OCI-LY3 (cell line): ENCODE data around the gene GPR156.
"Not testable (repeated sequence)": the region's sequence is repeated elsewhere in the genome, so short reads cannot be mapped to it uniquely, and the experiment has no call there.

ENCODE experiments used
- H2AFZ ChIP-seq: fragments of 200-600, 300-600 bp; shearing (Covaris generic); 2 replicates; pipeline ENCODE4 v1.6.0; 2014; ENCODE audit warnings: antibody characterized with exemption, low read depth, low read length
- H3K27ac ChIP-seq: fragments of 200-600, 300-600 bp; sonication (generic); 2 replicates; pipeline ENCODE4 v1.5.1; 2014; ENCODE audit warnings: mild to moderate bottlenecking, low read length, moderate library complexity, mixed read lengths
- H3K27me3 ChIP-seq: fragments of 200-600, 300-600 bp; sonication (generic); 2 replicates; pipeline ENCODE4 v1.6.1; 2014; ENCODE audit warnings: low read depth, low read length, mixed read lengths
- H3K36me3 ChIP-seq: fragments of 200-600, 300-600 bp; sonication (generic); replicated peaks from 2 replicates; pipeline ENCODE3; 2014; ENCODE audit warnings: low read depth, low read length, mixed read lengths
- H3K4me1 ChIP-seq: fragments of 300-600, 200-600 bp; sonication (generic); 2 replicates; pipeline ENCODE4 v1.6.1; 2014; ENCODE audit warnings: low read length, mixed read lengths
- H3K4me2 ChIP-seq: fragments of 200-600, 300-600 bp; sonication (generic); 2 replicates; pipeline ENCODE4 v1.6.1; 2014; ENCODE audit warnings: low read length, mixed read lengths
- H3K4me3 ChIP-seq: fragments of 300-600, 200-600 bp; sonication (generic); 2 replicates; pipeline ENCODE4 v1.5.1; 2014; ENCODE audit warnings: antibody characterized with exemption, mild to moderate bottlenecking, low read length, moderate library complexity
- H3K79me2 ChIP-seq: fragments of 300-600, 200-600 bp; shearing (Covaris generic); 2 replicates; pipeline ENCODE4 v1.6.1; 2014; ENCODE audit warnings: mild to moderate bottlenecking, low read length, mixed read lengths
- H3K9ac ChIP-seq: fragments of 300-600, 200-600 bp; shearing (Covaris generic); 2 replicates; pipeline ENCODE4 v1.6.0; 2014; ENCODE audit warnings: mild to moderate bottlenecking, low read length, moderate library complexity
- H3K9me3 ChIP-seq: fragments of 200-600, 300-600 bp; shearing (Covaris generic); 2 replicates; pipeline ENCODE4 v1.6.1; 2014; ENCODE audit warnings: low read length, mixed read lengths; ENCODE audit not compliant: insufficient read depth
- H4K20me1 ChIP-seq: fragments of 200-600, 300-600 bp; sonication (generic); 2 replicates; pipeline ENCODE4 v1.6.1; 2016; ENCODE audit warnings: low read length, mixed read lengths; ENCODE audit not compliant: insufficient read depth
- CTCF ChIP-seq: fragments of 200-600, 300-600 bp; sonication (generic); IDR thresholded peaks from 2 replicates; pipeline ENCODE4 v1.5.1; 2014; ENCODE audit warnings: antibody characterized with exemption, low read length, low read depth
- EZH2phosphoT487 ChIP-seq: fragments of 200-600 bp; shearing (Covaris generic); IDR thresholded peaks from 2 replicates; pipeline ENCODE4 v1.6.1; 2018; ENCODE audit warnings: antibody characterized with exemption, mixed run types, low read depth

GPR156 gene

GRCh38 chr3:120324190-120324589 lies 39.2 kb upstream of the GPR156 start:
- Histone ChIP-seq H3K4me1 (no peaks in the 10 kb centered on the region), H3K9me3 (no peaks in the 10 kb centered on the region), H2AFZ (no peak overlapping the region), H3K9ac (no peak overlapping the region), H3K27ac (no peak overlapping the region), H3K4me2 (no peak overlapping the region), H3K36me3 (peaks cover 46% of the 10 kb centered on the region), H3K4me3 (no peak overlapping the region), H4K20me1 (no peaks in the 10 kb centered on the region), H3K79me2 (no peaks in the 10 kb centered on the region; the same call in 1 of the 2 replicates), H3K27me3 (no peaks in the 10 kb centered on the region)
- TF ChIP-seq EZH2phosphoT487 (no peak), CTCF (no peak)

- H3K9me3 ChIP-seq, H3K4me1 ChIP-seq, H3K9ac ChIP-seq, H3K27ac ChIP-seq, H3K4me3 ChIP-seq, H3K4me2 ChIP-seq, H3K79me2 ChIP-seq, H2AFZ ChIP-seq, H4K20me1 ChIP-seq, H3K27me3 ChIP-seq: not testable (repeated sequence)
- peaks cover 48% of the 10 kb centered on the region for H3K36me3 ChIP-seq
Observed at GRCh38 chr3:120323761-120324160, 38.7 kb upstream of the GPR156 start.

- Histone ChIP-seq H3K9me3 (no peaks in the 10 kb centered on the region), H4K20me1 (no peaks in the 10 kb centered on the region), H3K27ac (no peak overlapping the region), H3K4me3 (no peak overlapping the region), H3K4me2 (no peak overlapping the region), H3K79me2 (peaks cover 4% of the 10 kb centered on the region; the same call in 1 of the 2 replicates), H3K27me3 (no peaks in the 10 kb centered on the region), H3K9ac (no peak overlapping the region), H3K4me1 (no peaks in the 10 kb centered on the region), H2AFZ (no peak overlapping the region), H3K36me3 (peaks cover 10% of the 10 kb centered on the region)
- TF ChIP-seq EZH2phosphoT487, result no peak
- no peak for TF ChIP-seq CTCF
Observed at GRCh38 chr3:120311863-120312794, 27.1 kb upstream of the GPR156 start.

GRCh38 chr3:120306519-120307455 lies 21.8 kb upstream of the GPR156 start:
- no peaks in the 10 kb centered on the region for H3K79me2 ChIP-seq
- H3K36me3 ChIP-seq, result no peaks in the 10 kb centered on the region
- H3K27me3 ChIP-seq, result no peaks in the 10 kb centered on the region
- no peak overlapping the region for H3K4me3 ChIP-seq
- no peaks in the 10 kb centered on the region for H3K4me1 ChIP-seq
- H3K4me2 ChIP-seq, result no peak overlapping the region
- H3K9me3 ChIP-seq, result no peaks in the 10 kb centered on the region
- no peak overlapping the region for H3K27ac ChIP-seq
- no peaks in the 10 kb centered on the region for H4K20me1 ChIP-seq
- H3K9ac ChIP-seq, result no peak overlapping the region
- no peak overlapping the region for H2AFZ ChIP-seq
- TF ChIP-seq CTCF, result no peak
- TF ChIP-seq EZH2phosphoT487, result no peak
